ENCODE measurements around the gene AQP7. TPM values are rescaled to one million over a fixed set of nuclear protein-coding genes. Genes with fewer than 3 reads are reported as not detected.
"Not testable (repeated sequence)": the region's sequence is repeated elsewhere in the genome, so short reads cannot be mapped to it uniquely, and the experiment has no call there.

Gene AQP7
- total RNA-seq, 4 donors from 2014 or later, result 1.3 to 4.6 (median 2.1) TPM; not detected in 1

DNA sequence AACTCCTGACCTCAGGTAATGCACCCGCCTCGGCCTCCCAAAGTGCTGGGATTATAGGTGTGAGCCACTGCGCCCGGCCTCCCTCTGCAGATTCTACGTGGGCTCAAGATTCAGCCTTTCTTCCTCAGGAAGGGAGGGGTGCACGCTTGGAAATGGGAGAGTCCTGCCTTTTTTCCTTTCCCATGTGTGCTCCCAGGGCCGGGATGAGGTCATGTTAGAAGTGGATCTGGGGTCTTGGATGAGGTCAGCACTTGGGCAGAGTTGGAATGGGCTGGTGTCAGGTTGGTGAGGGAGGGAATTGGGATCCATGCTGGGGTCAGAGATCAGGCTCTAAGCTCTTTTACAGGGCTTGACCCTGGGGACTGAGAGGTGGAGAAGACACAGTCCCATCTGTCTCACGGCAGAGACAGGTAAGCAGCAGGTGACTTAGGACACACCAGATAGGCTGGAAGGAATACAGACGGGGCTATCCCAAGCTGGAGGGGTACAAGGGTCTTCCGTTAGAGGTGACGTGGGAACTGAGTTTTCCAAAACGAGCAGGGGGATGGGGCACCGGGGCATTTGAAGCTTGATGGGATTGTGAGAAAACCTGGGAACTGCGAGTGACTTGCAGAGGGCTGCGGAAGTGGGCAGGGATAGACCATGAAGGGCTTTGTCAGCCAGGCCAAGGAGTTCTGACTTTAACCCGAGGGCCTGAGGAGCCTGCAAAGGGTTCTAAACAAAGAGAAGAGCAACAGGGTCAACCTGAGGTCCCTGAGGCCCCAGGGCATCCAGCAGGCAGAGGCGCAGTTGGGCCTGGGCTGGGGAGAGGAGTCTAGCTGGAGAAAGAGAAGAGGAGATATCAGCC is 1.8 kb upstream of the AQP7 start:
- H3K9me3 ChIP-seq, result no peaks in the 10 kb centered on the region
- H3K27me3 ChIP-seq, result no peaks in the 10 kb centered on the region
- H3K36me3 ChIP-seq, result no peaks in the 10 kb centered on the region
- no peak overlapping the region for H3K27ac ChIP-seq
- TF ChIP-seq, protein P1, sequence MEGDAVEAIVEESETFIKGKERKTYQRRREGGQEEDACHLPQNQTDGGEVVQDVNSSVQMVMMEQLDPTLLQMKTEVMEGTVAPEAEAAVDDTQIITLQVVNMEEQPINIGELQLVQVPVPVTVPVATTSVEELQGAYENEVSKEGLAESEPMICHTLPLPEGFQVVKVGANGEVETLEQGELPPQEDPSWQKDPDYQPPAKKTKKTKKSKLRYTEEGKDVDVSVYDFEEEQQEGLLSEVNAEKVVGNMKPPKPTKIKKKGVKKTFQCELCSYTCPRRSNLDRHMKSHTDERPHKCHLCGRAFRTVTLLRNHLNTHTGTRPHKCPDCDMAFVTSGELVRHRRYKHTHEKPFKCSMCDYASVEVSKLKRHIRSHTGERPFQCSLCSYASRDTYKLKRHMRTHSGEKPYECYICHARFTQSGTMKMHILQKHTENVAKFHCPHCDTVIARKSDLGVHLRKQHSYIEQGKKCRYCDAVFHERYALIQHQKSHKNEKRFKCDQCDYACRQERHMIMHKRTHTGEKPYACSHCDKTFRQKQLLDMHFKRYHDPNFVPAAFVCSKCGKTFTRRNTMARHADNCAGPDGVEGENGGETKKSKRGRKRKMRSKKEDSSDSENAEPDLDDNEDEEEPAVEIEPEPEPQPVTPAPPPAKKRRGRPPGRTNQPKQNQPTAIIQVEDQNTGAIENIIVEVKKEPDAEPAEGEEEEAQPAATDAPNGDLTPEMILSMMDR (IDR thresholded peaks at IDR 0.05), result no peak
- TF ChIP-seq POLR2A (IDR thresholded peaks at IDR 0.05), result no peak
- H3K4me1 ChIP-seq, result peaks cover 0 to 3% of the 10 kb centered on the region in 2 donors
- intact Hi-C loops (cut with DNase I; ENCODE audit: low total_unique reads), result no loop called here
- H3K4me3 ChIP-seq, result no peak overlapping the region
- DNase-seq, result no peak

DNA sequence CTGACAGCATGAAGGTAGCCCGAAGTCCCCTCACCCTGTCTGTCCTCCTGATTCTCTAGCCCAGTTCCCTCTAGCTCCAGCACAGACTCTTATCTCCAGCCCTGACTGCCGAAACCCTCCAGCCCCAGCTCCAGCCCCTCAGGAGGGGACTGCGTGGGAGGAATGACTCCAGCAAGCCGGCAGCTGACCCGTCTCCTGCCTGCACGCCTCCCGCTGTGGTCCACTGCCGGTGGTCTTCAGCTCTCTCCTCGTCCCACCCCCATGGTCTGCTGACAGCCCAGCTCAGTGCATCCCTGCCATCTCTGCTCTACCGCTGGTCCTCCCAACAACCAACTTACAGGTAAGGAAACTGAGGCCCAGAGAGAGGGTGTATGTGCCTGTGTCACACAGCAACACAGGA is 559 bp downstream of the AQP7 start:
- H3K27ac ChIP-seq, result peak overlapping the region in 1 of 2 donors; percentile 52
- H3K4me3 ChIP-seq; DNase-seq; intact Hi-C loops (cut with DNase I; ENCODE audit: low total_unique reads); H3K4me1 ChIP-seq; H3K36me3 ChIP-seq; H3K9me3 ChIP-seq; H3K27me3 ChIP-seq: not testable (repeated sequence)

DNA sequence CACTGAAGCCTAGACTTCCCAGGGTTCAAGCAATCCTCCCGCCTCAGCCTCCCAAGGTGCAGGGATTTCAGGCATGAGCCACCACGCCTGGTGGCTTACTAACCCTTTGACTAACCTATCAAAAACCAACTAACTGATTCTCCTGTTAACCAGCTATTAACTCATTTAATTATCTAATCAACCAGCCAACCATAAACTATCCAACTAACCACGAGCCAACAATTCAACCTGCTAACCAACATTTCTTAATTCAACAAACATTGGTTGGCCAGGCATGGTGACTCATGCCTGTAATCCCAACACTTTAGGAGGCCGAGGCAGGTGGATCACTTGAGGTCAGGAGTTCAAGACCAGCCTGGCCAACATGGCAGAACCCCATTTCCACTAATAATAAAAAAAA is 3.3 kb downstream of the AQP7 start:
- H3K4me3 ChIP-seq; H3K9me3 ChIP-seq; DNase-seq; H3K36me3 ChIP-seq; intact Hi-C loops (cut with DNase I; ENCODE audit: low total_unique reads); H3K4me1 ChIP-seq; H3K27ac ChIP-seq; H3K27me3 ChIP-seq: not testable (repeated sequence)

DNA sequence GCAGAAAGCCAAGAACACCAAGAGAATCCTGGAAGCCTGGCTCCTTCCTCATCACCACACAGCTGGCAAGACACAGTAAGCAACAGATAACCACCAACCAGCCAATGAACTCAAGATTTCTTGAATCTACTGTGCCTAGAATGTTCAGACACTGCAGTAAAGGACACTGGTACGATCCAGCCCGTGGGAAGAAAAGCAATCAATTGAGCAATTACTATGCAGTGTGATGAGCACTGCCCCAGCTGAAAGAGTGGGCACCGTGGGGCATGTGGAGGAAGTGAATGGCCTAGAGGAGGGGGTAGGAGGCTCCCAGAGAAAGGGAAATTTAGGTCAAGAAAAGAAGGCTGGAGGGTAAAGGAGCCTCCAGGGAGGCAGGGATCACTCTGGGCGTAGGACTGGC is 4.6 kb downstream of the AQP7 start:
- H3K4me1 ChIP-seq; H3K36me3 ChIP-seq; DNase-seq; H3K4me3 ChIP-seq; H3K27ac ChIP-seq; H3K9me3 ChIP-seq; H3K27me3 ChIP-seq; intact Hi-C loops (cut with DNase I; ENCODE audit: low total_unique reads): not testable (repeated sequence)

DNA sequence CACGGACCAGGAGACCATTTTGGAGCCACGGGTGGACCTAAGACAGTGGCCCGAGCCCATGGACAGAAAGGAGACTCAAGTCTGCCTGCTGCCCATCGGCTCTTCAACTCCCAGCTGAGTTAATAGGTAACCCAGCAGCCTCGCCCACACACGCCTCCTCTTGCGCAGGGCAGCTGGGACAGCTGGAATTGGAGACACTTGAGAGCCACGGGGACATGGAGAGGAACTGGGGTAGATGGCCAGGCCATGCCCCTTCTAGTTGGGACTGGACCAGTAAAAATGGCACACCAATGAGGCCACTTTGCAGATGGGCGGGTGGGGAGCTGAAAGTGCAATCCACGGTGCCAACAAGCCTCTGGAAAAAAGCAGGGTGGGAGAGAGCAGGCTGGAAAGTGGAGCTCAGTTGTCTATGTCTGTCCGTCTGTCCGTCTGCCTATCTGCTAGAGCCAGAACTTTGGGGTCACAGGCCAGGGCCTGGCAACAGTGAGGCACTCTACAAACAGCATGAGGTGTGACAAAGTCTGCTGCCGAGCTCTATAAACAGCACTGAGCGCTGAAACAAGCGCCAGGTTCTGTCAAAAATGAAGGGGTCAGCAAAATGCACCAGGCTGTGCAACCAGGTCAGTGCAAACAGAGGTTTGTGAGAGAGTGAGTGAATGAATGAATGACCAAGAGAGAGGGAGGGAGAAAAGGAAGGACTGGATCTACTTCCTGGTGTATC is 7.0 kb downstream of the AQP7 start:
- H3K4me3 ChIP-seq; H3K27ac ChIP-seq; DNase-seq; intact Hi-C loops (cut with DNase I; ENCODE audit: low total_unique reads); H3K36me3 ChIP-seq; H3K4me1 ChIP-seq; H3K27me3 ChIP-seq; H3K9me3 ChIP-seq: not testable (repeated sequence)

DNA sequence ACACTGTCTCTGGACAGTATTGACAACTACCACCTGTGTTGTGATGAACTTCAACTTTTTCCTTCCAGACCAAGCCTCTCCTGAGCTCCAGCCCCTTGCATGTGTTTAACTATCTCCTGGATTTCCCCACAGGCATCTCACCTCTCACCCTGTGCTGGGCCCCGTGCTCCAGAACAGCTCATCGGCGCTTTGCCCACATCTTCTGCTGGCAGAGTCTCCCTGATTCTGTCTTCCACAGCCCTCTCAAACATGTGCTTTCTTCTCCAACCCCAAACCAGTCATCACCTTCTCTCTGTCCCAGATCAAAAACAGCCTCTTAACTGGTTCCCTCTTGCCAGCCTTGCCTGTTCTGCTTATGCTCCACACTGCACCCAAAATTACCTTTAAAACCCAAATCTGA is 8.4 kb downstream of the AQP7 start:
- H3K4me3 ChIP-seq, H3K27me3 ChIP-seq: not testable (repeated sequence)
- peak overlapping the region; percentile 67 to 76 for H3K27ac ChIP-seq

DNA sequence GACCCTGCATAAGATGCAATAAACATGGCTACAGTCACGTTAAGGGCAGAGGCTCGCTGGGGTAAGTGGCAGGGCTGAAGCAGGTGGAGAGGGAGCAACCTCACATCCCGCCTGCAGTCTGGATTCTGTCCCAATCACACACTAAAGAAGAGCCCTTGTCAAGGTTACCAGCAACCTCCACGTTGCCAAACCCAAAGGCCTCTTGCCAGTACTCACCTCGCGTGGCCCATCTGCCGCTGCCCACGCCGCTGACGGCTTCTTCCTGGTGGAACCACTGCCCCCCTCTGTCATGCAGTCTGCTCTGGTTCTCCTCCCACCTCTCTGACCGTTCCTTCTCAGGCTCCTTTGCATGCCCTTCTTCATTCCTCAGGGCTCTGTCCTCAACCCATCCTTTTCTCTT is 8.8 kb downstream of the AQP7 start:
- H3K4me1 ChIP-seq, result peaks cover 0 to 6% of the 10 kb centered on the region in 2 donors
- no peaks in the 10 kb centered on the region for H3K36me3 ChIP-seq
- intact Hi-C loops (cut with DNase I; ENCODE audit: low total_unique reads), result no loop called here
- H3K27me3 ChIP-seq, result no peaks in the 10 kb centered on the region
- H3K4me3 ChIP-seq, result no peak overlapping the region
- DNase-seq, result peak; percentile 62 to 63
- peak overlapping the region; percentile 67 to 76 for H3K27ac ChIP-seq
- H3K9me3 ChIP-seq, result no peaks in the 10 kb centered on the region
- TF ChIP-seq POLR2A (IDR thresholded peaks at IDR 0.05), result no peak
- TF ChIP-seq, protein P1 (IDR thresholded peaks at IDR 0.05), result no peak

More for the DNA sequence above, 8.4 kb downstream of the AQP7 start:
- intact Hi-C loops (cut with DNase I; ENCODE audit: low total_unique reads); DNase-seq; H3K9me3 ChIP-seq; H3K36me3 ChIP-seq; H3K4me1 ChIP-seq: not testable (repeated sequence)

DNA sequence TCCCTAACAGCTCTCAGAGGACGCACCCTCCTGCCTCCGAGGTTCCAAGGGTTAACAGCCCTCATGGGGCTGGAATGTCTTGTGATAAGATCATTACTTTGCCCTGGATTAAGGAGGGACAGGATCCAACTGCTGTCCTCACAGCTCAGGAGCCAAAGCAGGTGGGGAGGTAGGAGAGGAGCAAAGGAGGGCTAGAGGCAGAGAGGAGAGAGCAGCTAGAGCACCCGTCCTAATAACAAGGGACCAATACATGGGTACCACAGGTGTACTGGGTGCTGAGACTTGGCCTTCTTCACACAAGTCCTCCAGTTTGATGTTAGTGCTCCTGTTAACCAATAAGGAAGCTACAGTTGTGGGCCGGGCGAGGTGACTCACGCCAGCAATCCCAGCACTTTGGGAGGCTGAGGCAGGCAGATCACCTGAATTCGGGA is 9.8 kb downstream of the AQP7 start:
- peak overlapping the region; percentile 67 to 76 for H3K27ac ChIP-seq
- H3K36me3 ChIP-seq; intact Hi-C loops (cut with DNase I; ENCODE audit: low total_unique reads); DNase-seq; H3K4me3 ChIP-seq; H3K27me3 ChIP-seq; H3K9me3 ChIP-seq; H3K4me1 ChIP-seq: not testable (repeated sequence)

DNA sequence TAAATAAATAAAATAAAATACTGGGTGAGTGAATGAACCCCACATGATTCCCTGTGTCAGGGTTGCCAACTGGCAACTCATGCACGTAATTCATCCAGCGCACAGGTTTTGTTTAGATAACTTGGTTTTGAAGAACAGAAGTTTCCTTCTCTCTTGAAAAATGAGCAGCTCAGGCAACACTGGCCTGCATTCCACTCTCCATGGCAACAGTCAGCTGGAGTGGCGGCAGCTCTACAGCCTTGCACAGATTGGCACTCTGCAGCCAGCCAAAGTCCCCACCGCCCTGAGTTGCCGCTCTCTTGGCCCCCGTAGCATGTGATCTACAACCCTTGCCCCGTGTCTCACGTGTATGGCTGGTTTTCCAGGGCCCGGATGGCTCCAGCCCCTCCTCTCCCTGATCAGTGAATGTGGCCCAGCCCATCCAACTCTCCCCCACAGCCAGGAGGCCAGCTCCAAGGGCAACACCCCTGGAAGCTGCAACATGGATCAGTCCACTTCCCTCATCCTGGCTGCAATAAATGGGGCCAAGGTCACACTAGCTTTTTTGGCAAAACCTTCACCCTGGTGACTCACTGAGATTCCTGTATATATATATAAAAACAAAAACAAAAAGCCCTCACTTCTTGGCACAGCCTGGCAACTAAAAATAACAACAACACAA is 11.1 kb downstream of the AQP7 start:
- H3K4me1 ChIP-seq; intact Hi-C loops (cut with DNase I; ENCODE audit: low total_unique reads); H3K9me3 ChIP-seq; H3K36me3 ChIP-seq; H3K27me3 ChIP-seq: not testable (repeated sequence)
- H3K27ac ChIP-seq, result peak overlapping the region; percentile 86
- peak; percentile 79 to 88 for DNase-seq
- H3K4me3 ChIP-seq, result peak overlapping the region in 1 of 2 donors; percentile 2

All from uterus (tissue), 4 donors.